ENCODE data around the gene MRPL50.

DNA sequence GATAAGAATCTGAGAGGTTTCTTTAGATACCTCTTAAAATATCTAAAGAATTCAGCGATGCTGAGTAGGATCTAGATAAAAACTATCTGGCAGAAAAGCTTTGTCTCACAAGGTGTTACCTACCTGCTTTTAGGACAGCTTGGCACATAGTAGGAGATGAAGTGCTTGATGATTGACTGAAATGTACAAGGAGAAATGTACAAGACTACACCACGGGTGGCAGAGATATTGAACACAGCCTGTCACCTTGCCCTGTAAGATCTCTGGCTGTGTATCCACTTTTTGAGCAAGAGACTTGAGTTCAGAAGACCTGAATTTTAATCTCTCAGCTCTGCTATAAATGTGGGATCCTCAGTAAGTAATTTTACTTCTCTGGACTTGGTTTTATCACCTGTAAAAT, 21.4 kb upstream of the MRPL50 start:
- TF ChIP-seq CTCF (IDR thresholded peaks at IDR 0.05; ENCODE audit: low read length): no peak
- no peak for TF ChIP-seq EZH2 (optimal IDR thresholded peaks at IDR 0.05; ENCODE audit: low read depth, low read length)
- no peak for TF ChIP-seq EZH2phosphoT487 (IDR thresholded peaks at IDR 0.05; ENCODE audit: low read length)
